NCI-H460 (cell line): ENCODE results near the gene BRD4. TPM values are rescaled to one million over a fixed set of nuclear protein-coding genes. Genes with fewer than 3 reads are reported as not detected.
"Not testable (repeated sequence)": the region's sequence is repeated elsewhere in the genome, so short reads cannot be mapped to it uniquely, and the experiment has no call there.

Experiments
- DNase-seq: peaks from one replicate; pipeline ENCODE4 v3.0.0-alpha.2; 2016; ENCODE audit warnings: low read depth; ENCODE audit errors: extremely low read depth
- total RNA-seq: library from RNA; depleted of rRNA; stranded (reverse); fragments of >200 nt; shearing (Covaris generic); gene quantifications from 2 replicates; pipeline ENCODE4 v1.2.3, GENCODE V29; 2014

Gene BRD4
- total RNA-seq, 1 experiment from 2014 or later = 23.4 TPM

DNA sequence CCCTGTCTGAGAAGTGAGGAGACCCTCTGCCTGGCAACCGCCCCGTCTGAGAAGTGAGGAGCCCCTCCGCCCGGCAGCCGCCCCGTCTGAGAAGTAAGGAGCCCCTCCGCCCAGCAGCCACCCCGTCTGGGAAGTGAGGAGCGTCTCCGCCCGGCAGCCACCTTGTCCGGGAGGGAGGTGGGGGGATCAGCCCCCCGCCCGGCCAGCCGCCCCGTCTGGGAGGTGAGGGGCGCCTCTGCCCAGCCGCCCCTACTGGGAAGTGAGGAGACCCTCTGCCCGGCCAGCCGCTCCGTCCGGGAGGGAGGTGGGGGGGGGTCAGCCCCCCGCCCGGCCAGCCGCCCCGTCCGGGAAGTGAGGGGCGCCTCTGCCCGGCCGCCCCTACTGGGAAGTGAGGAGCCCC, 30.7 kb upstream of the BRD4 start:
- DNase-seq = not testable (repeated sequence)

DNA sequence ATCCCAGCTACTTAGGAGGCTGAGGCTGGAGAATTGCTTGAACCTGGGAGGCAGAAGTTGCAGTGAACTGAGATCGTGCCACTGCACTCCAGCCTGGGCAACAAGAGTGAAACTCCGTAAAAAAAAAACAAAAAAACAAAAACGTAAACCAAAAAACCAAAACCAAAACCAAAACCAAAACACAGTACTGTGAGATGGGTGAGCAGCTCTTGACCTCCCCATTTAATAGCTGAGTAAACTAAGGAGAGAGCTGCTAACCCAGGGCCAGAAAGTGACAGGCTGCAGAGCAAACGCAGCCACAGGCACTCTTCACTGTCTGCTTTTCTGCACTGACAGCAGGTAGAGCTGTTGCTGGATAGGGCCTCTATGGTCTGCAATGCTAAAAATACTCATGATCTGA, 27.7 kb upstream of the BRD4 start:
- not testable (repeated sequence) for DNase-seq

DNA sequence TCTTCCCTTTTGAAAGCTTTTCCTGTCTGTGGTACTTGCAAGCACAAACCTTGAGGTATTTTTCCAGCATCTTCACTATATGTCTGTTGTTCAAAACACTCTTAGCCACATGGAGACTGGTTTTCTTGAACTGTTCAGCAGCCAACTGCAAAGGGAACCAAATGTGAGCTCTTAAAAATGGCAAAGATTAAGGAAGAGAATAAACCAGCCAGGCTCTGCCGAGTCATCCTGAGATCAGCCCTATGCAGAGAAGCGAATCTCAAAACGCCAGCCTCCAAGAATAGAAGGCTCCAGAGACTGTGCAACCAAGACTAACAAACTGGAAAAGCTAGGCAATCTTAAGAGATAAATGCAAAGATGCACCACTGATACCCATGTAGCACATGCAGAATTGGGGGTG, 26.6 kb upstream of the BRD4 start:
- DNase-seq = no peak

- no peak for DNase-seq
Observed at GRCh38 chr19:15357906-15358305, 25.6 kb upstream of the BRD4 start.

GRCh38 chr19:15354566-15355296, 22.4 kb upstream of the BRD4 start:
- no peak for DNase-seq

GRCh38 chr19:15353908-15354307, 21.6 kb upstream of the BRD4 start:
- no peak for DNase-seq

DNA sequence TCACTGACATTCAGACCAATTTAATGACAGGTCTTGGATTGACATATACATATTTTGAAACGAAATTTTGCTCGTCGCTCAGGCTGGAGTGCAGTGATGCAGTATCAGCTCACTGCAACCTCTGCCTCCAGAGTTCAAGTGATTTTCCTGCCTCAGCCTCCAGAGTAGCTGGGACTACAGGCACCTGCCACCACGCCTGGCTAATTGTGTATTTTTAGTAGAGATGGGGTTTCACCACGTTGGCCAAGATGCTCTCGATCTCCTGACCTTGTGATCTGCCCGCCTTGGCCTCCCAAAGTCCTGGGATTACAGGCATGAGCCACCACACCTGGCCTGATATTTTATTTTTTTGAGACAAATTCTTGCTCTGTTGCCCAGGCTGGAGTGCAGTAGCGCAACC, 20.2 kb upstream of the BRD4 start:
- DNase-seq = not testable (repeated sequence)

GRCh38 chr19:15341328-15341727, 9.0 kb upstream of the BRD4 start:
- not testable (repeated sequence) for DNase-seq

- no peak for DNase-seq
Observed at GRCh38 chr19:15340086-15340485, 7.7 kb upstream of the BRD4 start.

DNA sequence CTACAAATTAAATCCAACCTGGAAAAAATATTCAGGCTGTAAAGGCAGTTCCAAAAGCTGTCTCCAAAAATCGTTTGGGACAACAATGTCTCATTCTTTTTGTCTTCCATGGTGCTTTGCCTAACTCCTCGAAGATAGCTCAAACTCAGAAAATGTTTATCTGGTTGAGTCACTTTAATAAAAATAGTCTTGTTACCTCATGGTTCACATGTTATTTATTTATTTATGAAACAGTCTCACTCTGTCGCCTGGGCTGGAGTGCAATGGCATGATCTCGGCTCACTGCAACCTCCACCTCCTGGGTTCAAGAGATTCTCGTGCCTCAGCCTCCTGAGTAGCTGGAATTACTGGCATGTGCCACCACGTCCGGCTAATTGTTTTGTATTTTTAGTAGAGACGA, 4.9 kb upstream of the BRD4 start:
- no peak for DNase-seq

DNA sequence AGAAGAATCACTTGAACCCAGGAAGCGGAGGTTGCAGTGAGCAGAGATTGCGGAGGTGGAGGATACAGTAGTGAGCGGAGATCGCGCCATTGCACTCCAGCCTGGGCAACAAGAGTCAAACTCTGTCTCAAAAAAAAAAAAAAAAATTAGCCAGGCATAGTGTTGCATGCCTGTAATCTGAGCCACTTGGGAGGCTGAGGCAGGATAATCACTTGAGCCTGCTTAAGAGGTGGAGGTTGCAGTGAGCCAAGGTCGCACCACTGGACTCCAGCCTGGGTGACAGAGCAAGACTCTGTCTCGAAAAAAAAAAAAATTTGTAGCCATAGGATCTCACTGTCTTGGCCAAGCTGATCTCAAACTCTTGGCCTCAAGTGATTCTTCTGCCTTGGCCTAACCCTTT, 3.7 kb upstream of the BRD4 start:
- DNase-seq = not testable (repeated sequence)

- DNase-seq = peak; percentile 26
Observed at GRCh38 chr19:15331419-15332310, 674 bp downstream of the BRD4 start.

GRCh38 chr19:15330801-15331418, 1.4 kb downstream of the BRD4 start:
- peak; percentile 25 for DNase-seq

- DNase-seq = no peak
Observed at GRCh38 chr19:15328312-15328711, 4.0 kb downstream of the BRD4 start.

- no peak for DNase-seq
Observed at GRCh38 chr19:15324791-15325519, 7.4 kb downstream of the BRD4 start.

- DNase-seq = no peak
Observed at GRCh38 chr19:15323496-15324235, 8.7 kb downstream of the BRD4 start.

- no peak for DNase-seq
Observed at GRCh38 chr19:15321739-15322138, 10.6 kb downstream of the BRD4 start.

DNA sequence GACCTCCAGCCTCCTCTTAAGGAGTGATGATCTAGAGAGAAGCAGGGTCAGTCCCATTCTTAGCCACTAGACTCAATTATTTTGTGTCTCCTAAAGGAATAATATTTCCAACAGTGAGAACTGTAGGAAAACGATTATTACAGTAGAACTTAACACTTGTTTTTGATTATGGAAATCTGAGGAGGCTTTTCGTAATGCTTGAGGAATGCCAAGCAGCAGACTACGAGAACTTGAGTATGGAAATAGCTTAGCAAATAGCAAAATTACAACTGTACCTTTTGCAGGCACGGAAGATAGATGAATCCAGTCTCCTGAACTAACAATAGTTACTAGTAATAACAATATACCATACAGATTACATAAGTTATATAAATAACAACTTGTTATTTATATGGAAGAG, 12.2 kb downstream of the BRD4 start:
- no peak for DNase-seq

DNA sequence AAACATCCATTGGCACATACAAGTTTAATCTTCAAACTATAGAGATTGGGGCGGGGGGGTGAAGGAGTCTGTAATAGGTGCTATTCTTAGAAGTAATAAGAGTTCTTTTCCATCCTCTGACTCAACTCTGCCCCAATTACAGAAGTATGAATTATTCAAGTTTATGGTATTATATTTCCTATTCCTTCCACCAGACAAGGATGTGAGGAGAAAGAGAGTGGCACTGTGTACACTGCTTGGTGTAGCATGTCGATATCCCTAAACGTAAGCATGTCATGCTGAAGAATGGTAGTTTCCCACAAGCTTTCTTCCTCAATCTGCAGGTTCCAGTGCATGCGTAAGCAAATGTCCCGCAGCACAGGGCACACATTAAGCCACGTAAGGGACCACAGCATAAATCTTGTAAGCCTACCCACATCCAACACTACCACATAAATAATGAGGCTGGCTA, 14.1 kb downstream of the BRD4 start:
- DNase-seq = no peak
